H9 (cell line): Measurements from ENCODE around the gene RNF111. TPM values are rescaled to one million over a fixed set of nuclear protein-coding genes. Genes with fewer than 3 reads are reported as not detected.

Experiments used
- DNase-seq: peaks from one replicate; pipeline ENCODE4 v3.0.0-alpha.2; 2017
- H2AFZ ChIP-seq: one replicate; pipeline ENCODE4 v1.6.1; 2013; ENCODE audit warnings: mild to moderate bottlenecking, low read length, control low read depth, moderate library complexity
- H2AK5ac ChIP-seq: 2 replicates; pipeline ENCODE4 v1.6.1; 2013; ENCODE audit warnings: low read length, control low read depth, mixed read lengths; ENCODE audit not compliant: insufficient read length
- H2BK120ac ChIP-seq: one replicate; pipeline ENCODE4 v1.6.1; 2013; ENCODE audit warnings: low read depth, mild to moderate bottlenecking, low read length, control low read depth, inconsistent platforms; ENCODE audit not compliant: poor library complexity, severe bottlenecking
- H2BK12ac ChIP-seq: 2 replicates; pipeline ENCODE4 v1.6.1; 2013; ENCODE audit warnings: low read length, control low read depth, mixed read lengths, low read depth; ENCODE audit not compliant: insufficient read length
- H2BK15ac ChIP-seq: 2 replicates; pipeline ENCODE4 v1.6.1; 2013; ENCODE audit warnings: low read depth, low read length, control low read depth
- H2BK20ac ChIP-seq: one replicate; pipeline ENCODE4 v1.6.1; 2013; ENCODE audit warnings: low read depth, mild to moderate bottlenecking, low read length, control low read depth, inconsistent platforms; ENCODE audit not compliant: poor library complexity, severe bottlenecking
- H2BK5ac ChIP-seq: 2 replicates; pipeline ENCODE4 v1.6.1; 2013; ENCODE audit warnings: low read length, control low read depth, mixed read lengths; ENCODE audit not compliant: insufficient read length
- H3K14ac ChIP-seq: 2 replicates; pipeline ENCODE4 v1.6.1; 2013; ENCODE audit warnings: low read length, control low read depth; ENCODE audit not compliant: insufficient read depth
- H3K18ac ChIP-seq: 2 replicates; pipeline ENCODE4 v1.6.1; 2013; ENCODE audit warnings: low read depth, mild to moderate bottlenecking, mixed read lengths, low read length, control low read depth; ENCODE audit not compliant: insufficient read length
- H3K23ac ChIP-seq: 2 replicates; pipeline ENCODE4 v1.6.1; 2013; ENCODE audit warnings: low read length, control low read depth, mixed read lengths, low read depth; ENCODE audit not compliant: insufficient read length
- H3K23me2 ChIP-seq: 2 replicates; pipeline ENCODE4 v1.6.1; 2013; ENCODE audit warnings: low read depth, mild to moderate bottlenecking, mixed read lengths, low read length, control low read depth; ENCODE audit not compliant: insufficient read length, poor library complexity, severe bottlenecking
- H3K27ac ChIP-seq: 2 replicates; pipeline ENCODE4 v1.5.1; 2013; ENCODE audit warnings: low read length, control low read depth, mixed read lengths, low read depth; ENCODE audit not compliant: insufficient read length
- H3K27me3 ChIP-seq: 2 replicates; pipeline ENCODE4 v1.6.1; 2013; ENCODE audit warnings: low read length, control low read depth, inconsistent platforms; ENCODE audit not compliant: insufficient read depth
- H3K4ac ChIP-seq: 2 replicates; pipeline ENCODE4 v1.6.1; 2013; ENCODE audit warnings: low read depth, mild to moderate bottlenecking, control low read depth, inconsistent platforms, low read length, moderate library complexity
- H3K4me1 ChIP-seq: 2 replicates; pipeline ENCODE4 v1.6.1; 2013; ENCODE audit warnings: low read length, control low read depth, inconsistent platforms; ENCODE audit not compliant: insufficient read depth
- H3K4me2 ChIP-seq: 2 replicates; pipeline ENCODE4 v1.6.1; 2013; ENCODE audit warnings: low read length, control low read depth, mixed read lengths; ENCODE audit not compliant: insufficient read length, insufficient read depth
- H3K56ac ChIP-seq: 2 replicates; pipeline ENCODE4 v1.6.1; 2013; ENCODE audit warnings: low read depth, mild to moderate bottlenecking, mixed read lengths, low read length, control low read depth; ENCODE audit not compliant: insufficient read length
- H3K79me1 ChIP-seq: 2 replicates; pipeline ENCODE4 v1.6.1; 2013; ENCODE audit warnings: low read depth, mild to moderate bottlenecking, moderate library complexity, low read length, control low read depth, inconsistent platforms; ENCODE audit not compliant: insufficient read depth, poor library complexity, severe bottlenecking
- H3K79me2 ChIP-seq: 2 replicates; pipeline ENCODE4 v1.6.1; 2013; ENCODE audit warnings: low read length, control low read depth, inconsistent platforms; ENCODE audit not compliant: insufficient read depth
- H3K9ac ChIP-seq: 2 replicates; pipeline ENCODE4 v1.6.1; 2013; ENCODE audit warnings: low read length, control low read depth, mixed read lengths; ENCODE audit not compliant: insufficient read length; ENCODE audit errors: extremely low read depth
- H3K9me3 ChIP-seq: one replicate; pipeline ENCODE4 v1.6.1; 2013; ENCODE audit warnings: low read depth, low read length, inconsistent platforms; ENCODE audit not compliant: control insufficient read depth
- H3T11ph ChIP-seq: one replicate; pipeline ENCODE4 v1.6.1; 2013; ENCODE audit warnings: mild to moderate bottlenecking, low read length, control low read depth, inconsistent platforms
- H4K20me1 ChIP-seq: one replicate; pipeline ENCODE4 v1.6.1; 2013; ENCODE audit not compliant: control insufficient read depth, insufficient read length, insufficient read depth
- H4K5ac ChIP-seq: 2 replicates; pipeline ENCODE4 v1.6.1; 2013; ENCODE audit warnings: low read depth, mild to moderate bottlenecking, mixed read lengths, low read length, control low read depth; ENCODE audit not compliant: insufficient read length
- H4K8ac ChIP-seq: replicated peaks from 2 replicates; pipeline ENCODE4 v1.6.1; 2013; ENCODE audit warnings: low read length, control low read depth, mixed read lengths, low read depth; ENCODE audit not compliant: insufficient read length
- H4K91ac ChIP-seq: 2 replicates; pipeline ENCODE4 v1.6.1; 2013; ENCODE audit warnings: low read depth, mild to moderate bottlenecking, moderate library complexity, mixed read lengths, low read length, control low read depth; ENCODE audit not compliant: insufficient read length
- H3K27ac Mint-ChIP-seq, 3 experiments: 2 replicates in 2 of 3; 3 replicates in 1 of 3; pipeline ENCODE4 v1.8.0; 2020 to 2021; ENCODE audit warnings: mixed read lengths in 3 of 3, mild to moderate bottlenecking in 1 of 3, moderate library complexity in 1 of 3
- H3K27me3 Mint-ChIP-seq: 2 replicates; pipeline ENCODE4 v1.8.0; 2021; ENCODE audit warnings: low read depth, mild to moderate bottlenecking, moderate library complexity, mixed read lengths
- H3K36me3 Mint-ChIP-seq, 3 experiments: 2 replicates in 2 of 3; 3 replicates in 1 of 3; pipeline ENCODE4 v1.8.0; 2020 to 2021; ENCODE audit warnings: low read depth in 3 of 3, mixed read lengths in 3 of 3; ENCODE audit not compliant: insufficient read depth in 1 of 3
- H3K4me1 Mint-ChIP-seq, 2 experiments: 2 replicates each; pipeline ENCODE4 v1.8.0; 2020; ENCODE audit warnings: mixed read lengths in 2 of 2
- H3K4me3 Mint-ChIP-seq, 2 experiments: 2 replicates in 1 of 2; 3 replicates in 1 of 2; pipeline ENCODE4 v1.8.0; 2020 to 2021; ENCODE audit warnings: mild to moderate bottlenecking in 2 of 2, mixed read lengths in 2 of 2, moderate library complexity in 1 of 2
- H3K9me3 Mint-ChIP-seq, 2 experiments: 2 replicates in 1 of 2; 3 replicates in 1 of 2; pipeline ENCODE4 v1.8.0; 2020; ENCODE audit warnings: mild to moderate bottlenecking in 2 of 2, mixed read lengths in 2 of 2, moderate library complexity in 1 of 2
- CTCF ChIP-seq: fragments of 200-600 bp; sonication (generic); conservative IDR thresholded peaks from 3 replicates; pipeline ENCODE4 v1.8.0; 2021; ENCODE audit warnings: antibody characterized with exemption, mild to moderate bottlenecking
- WGBS: extraction: QIAGEN DNeasy Blood & Tissue Kit; methylation state at CpG from one replicate; pipeline ENCODE4 v1.1.7; 2013; ENCODE audit warnings: missing lambda C conversion rate, low lambda C conversion rate, mixed read lengths; ENCODE audit not compliant: insufficient read length; ENCODE audit errors: extremely low coverage; 5-methylcytosine and 5-hydroxymethylcytosine counted together
- total RNA-seq: library from RNA; stranded (reverse); gene quantifications from 2 replicates; pipeline ENCODE4 v1.2.1, GENCODE V29; 2021

RNF111 gene
- total RNA-seq, 1 experiment from 2014 or later = 28.0 TPM

DNA sequence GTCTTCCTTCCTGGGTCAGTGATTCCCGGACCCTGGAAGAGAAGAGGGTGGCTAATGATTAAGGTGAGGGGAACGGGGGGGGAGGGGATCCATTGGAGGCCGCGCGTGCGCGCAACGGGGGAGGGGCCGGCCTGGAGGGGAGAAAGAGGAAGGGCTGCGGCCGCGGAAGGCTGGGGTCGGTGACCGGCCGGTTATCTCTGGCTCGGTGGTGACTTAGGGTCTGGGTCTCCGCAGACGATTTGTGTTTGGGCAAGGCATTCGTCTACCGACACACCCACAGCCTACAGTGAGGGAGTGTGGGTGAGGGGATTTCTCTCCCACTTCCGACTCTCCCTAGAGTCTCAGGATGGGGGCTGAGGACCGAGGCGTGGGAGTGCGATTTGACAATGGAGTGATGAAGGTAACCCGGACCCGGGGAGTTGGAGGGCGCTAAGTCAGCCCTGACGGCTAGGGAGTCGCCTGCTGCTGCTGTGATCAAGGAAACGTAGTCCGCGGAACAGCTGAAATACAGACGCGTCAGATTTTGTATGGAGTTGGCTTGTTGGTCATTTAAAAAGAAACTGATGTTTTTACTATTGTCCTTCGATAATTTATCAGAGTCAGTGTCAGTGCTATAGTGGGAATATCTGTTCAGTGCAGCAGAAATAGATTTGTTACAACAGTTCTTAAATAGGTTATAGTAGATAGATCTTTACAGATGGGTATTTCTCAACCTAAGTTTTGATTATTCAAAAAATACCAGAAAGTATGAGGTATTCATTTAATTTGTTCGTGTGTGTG is 733 bp downstream of the RNF111 start:
- H3K27me3 Mint-ChIP-seq = no peaks in the 10 kb centered on the region
- Histone ChIP-seq H2BK120ac (no peak overlapping the region), H3K14ac (peak overlapping the region; percentile 49), H3K23ac (no peak overlapping the region), H4K20me1 (no peaks in the 10 kb centered on the region), H3K56ac (no peak overlapping the region), H2AK5ac (no peak overlapping the region), H3K27me3 (no peaks in the 10 kb centered on the region), H3K4me2 (peak overlapping the region; percentile 90), H3K4me1 (no peaks in the 10 kb centered on the region), H2BK5ac (no peak overlapping the region), H3K79me2 (peaks cover 17% of the 10 kb centered on the region; the same call in 1 of the 2 replicates), H4K8ac (no peak overlapping the region), H4K91ac (no peak overlapping the region), H3K4ac (no peak overlapping the region), H2AFZ (no peak overlapping the region), H3K27ac (no peak overlapping the region), H2BK15ac (no peak overlapping the region), H3K18ac (peak overlapping the region; percentile 5), H3K23me2 (peaks cover 4% of the 10 kb centered on the region), H4K5ac (no peak overlapping the region), H3K9ac (peak overlapping the region; percentile 89), H3K9me3 (no peaks in the 10 kb centered on the region), H3K79me1 (no peaks in the 10 kb centered on the region), H3T11ph (no peak overlapping the region), H2BK12ac (no peak overlapping the region), H2BK20ac (no peak overlapping the region)
- H3K4me3 Mint-ChIP-seq = peak overlapping the region; percentile 95 to 96
- H3K36me3 Mint-ChIP-seq = peaks cover 4 to 19% (median 17%) of the 10 kb centered on the region in 3 experiments
- WGBS = no CpG with 5 or more reads among the region's 36 CpGs
- TF ChIP-seq CTCF = no peak
- peaks cover 21 to 28% of the 10 kb centered on the region in 2 experiments for H3K4me1 Mint-ChIP-seq
- no peaks in the 10 kb centered on the region for H3K9me3 Mint-ChIP-seq
- DNase-seq = peak; percentile 67
- H3K27ac Mint-ChIP-seq = peak overlapping the region; percentile 80 to 98 (median 96)
